Activated CD4-positive, CD25-positive, alpha-beta regulatory T cell treated with anti-CD3 and anti-CD28 coated beads, Interleukin-2, amount 50 U/mL, for 24 hours (primary cell): Measurements from ENCODE around the gene MDFI.
"Not testable (repeated sequence)": the region's sequence is repeated elsewhere in the genome, so short reads cannot be mapped to it uniquely, and the experiment has no call there.

Source experiments
- ATAC-seq, 2 donors: fragments of 150-1000 bp; cut with Tn5 transposase; one replicate each; pipeline ENCODE4 v1.10.0; 2021; ENCODE audit warnings: mild to moderate bottlenecking in 1 of 2, moderate library complexity in 1 of 2

The MDFI gene

DNA sequence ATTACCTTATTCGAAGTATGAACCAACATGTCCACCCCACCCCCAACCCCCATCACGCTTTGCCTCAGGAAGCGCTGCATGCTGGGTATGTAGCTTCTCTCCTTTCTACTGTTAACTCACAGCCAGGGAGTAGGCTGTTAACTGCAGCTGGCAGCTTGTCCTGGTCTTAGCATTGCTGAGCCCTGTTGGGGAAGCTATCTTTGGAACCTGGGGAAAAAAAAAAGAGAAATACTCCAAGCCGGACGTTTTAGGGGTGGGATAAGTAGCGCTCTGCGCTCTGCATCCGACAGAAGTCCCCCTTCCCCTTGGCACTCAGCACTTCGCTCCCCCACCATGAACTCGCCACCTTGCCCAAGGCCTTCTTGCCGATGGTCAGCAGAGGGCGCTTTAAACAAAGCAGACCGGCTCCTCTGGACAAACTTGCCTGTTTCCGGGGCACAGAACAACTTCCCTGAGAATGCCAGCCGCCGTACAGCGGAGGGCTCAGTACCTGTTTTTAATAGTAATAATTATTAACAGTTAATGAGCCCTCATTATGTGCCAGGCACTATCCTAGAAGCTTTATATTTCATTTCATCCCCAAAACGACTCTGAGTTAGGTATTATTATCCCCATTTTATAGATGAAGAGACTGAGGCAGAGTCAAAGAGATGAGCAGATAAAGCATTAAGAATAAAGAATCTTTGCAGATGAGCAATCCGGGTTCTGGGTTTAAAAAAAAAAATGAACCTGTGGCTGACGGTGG is 35.2 kb upstream of the MDFI start:
- peak; percentile 80 to 83 for ATAC-seq

DNA sequence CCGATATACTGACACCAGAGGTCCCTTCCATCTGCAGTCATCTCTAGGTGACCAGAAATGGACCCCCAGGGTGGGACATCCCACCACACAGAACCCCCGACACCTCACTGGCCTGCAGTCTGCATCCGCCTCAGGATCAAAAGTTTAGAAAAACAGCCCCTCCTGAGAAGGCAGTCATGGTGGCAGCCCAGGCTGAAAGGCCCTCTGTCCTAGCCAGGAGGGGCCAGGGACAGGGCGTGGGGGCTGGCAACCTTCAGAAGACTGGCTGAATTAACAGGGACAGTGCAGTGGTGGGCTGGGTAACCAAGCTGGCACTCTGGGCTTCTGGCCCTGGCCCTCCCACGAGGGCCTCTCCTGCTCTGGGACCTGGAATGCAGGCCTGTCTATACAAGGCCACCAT is 34.3 kb upstream of the MDFI start:
- no peak for ATAC-seq

DNA sequence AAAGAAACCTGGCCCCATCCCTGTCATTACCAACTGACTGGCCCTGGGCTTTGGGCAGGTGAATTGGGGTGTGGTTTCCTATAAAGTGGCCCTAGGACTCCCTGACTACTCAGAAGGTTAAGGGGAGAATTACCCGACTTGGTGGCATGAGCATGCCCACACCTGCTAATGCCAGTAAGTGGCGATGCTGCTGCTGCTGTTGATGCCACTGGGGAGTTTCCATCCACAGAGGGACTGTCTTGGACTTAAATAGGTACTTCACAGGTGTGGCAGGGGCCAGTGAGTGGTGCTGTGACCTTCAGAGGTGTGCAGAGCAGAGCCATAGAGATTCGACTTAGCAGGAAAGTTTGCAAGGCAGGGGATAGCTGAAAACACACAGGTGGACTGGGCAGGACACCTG is 32.6 kb upstream of the MDFI start:
- ATAC-seq = no peak

DNA sequence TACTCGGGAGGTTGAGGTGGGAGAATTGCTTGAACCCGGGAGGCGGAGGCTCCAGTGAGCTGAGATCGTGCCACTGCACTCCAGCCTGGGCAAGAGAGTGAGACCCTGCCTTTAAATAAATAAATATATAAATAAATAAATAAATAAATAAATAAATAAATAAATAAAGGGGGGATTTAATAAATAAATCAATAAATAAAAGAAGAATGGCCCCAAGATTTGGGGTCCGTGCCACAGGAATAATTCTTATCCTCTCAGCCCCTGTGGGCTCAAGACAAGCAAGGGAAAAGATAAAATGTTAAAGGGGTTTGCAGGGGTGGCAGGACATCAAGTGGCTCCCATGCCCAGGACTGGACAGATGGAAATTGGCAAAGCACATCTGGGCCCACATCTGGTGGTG is 31.2 kb upstream of the MDFI start:
- no peak for ATAC-seq

DNA sequence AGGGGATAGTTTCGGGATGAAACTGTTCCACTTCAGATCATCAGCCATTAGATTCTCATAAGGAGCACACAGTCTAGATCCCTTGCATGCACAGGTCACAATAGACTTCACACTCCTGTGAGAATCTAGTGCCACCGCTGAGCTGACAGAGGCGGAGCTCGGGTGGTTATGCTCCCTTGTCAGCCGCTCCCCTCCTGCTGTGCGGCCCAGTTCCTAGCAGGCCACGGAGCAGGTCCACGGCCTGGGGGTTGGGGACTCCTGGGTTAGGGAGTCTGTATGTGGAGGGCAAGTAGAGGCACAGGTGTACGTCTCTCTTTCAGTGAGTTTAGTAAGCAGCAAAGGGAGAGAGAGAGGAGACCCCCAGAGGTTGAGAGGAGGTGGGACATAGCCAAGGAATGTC is 30.5 kb upstream of the MDFI start:
- no peak for ATAC-seq

DNA sequence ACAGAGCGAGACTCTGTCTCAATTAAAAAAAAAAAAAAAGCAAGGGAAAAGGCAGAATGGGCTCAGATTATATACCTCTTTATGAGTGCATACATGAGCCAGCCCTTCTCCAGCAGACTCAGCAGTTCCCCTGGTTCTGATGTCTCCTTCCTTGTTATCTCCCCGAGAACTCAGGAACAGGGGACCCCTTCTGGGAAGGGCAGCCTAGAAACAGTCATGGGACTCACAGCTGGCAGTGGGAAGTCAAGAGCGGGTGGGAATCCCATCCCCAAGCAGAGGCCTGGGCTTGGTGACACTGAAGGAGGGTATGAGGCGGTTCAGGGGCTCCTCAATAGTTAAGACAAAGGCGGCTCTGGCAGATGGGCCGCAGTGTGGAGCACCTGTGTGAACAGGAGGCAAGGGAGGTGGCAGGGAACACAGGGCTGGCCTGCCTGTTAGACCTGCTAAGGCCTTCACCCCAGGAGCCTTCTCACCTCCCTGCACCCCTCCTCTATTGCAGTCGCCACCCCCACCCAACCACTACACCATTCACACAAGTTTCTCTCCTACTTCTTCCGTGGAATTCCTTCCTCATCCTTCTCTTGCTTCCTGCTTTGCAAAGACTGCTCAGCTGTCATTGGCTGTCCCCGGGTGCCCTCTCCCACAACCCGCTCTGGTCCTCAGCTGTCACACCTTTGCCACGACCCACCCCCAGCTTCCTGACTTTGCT is 29.7 kb upstream of the MDFI start:
- no peak for ATAC-seq

DNA sequence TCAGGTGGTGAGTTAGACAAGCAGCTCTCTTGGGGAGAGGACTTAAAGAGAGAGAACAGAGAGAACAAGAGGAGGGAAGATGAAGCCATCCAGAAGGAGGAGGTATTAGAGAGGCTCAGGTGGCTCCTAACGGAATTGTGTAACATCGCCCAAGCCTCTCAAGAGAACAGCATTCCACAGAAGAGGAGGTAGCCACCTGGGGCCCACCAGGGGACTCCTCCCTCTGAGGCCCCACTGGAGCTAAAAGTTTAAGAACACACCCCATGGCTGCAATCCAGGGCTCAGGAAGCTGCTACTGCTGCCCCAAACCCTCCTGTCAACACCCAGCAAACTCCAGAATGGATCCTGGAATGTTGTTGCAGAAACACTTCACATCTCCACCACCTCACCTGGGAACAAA is 23.6 kb upstream of the MDFI start:
- no peak for ATAC-seq

DNA sequence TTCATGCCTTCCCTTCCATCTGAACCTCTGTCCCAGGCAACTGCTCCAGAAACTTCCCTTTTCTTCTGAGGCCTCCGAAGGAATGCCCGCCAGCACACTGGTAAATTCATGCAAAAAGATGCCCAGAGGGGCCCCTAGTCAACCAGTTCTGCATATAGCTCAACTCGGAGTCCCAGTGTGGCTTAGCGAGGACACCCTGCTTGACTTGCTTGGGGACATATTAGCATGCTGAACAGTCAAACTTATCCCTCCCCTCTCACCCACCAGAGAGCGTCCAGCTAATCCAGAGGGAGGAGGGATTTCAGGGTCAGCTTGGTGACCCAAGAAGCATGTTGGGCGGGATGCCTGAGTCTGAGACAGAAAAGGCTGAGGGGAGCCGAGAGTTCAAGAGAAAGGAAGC is 23.0 kb upstream of the MDFI start:
- ATAC-seq = no peak

DNA sequence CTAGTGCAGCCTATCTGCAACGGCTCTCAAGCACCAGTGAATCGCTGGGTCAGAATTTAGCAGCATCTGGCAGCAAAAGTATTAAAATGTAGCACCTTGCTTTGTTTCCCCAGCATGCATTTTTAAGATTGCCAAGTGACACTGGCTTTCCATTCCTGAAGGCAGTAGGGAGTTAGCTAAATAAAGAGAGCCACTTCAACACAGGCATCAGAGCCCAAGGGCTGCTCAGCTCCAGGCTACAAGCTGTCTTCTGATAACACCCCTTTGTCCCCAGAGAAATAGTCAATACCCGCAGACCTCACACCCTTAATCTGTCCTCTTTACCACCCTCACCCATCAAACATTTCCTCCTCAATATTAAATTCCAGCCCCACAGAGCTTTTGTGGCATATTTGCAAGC is 19.7 kb upstream of the MDFI start:
- no peak for ATAC-seq

DNA sequence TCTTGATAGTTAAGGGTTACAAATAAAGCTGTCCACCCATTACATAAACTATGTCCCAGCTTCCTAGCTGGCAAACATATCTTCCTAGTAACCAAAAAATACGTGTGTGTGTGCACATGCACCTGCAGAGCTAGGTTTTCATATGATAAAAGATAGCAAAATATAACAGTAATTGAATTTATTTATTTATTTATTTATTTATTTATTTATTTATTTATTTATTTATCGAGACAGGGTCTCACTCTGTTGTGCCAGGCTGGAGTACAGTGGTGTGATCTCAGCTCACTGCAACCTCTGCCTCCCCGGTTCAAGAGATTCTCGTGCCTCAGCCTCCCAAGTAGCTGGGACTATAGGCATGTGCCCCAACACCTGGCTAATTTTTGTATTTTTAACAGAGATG is 19.1 kb upstream of the MDFI start:
- not testable (repeated sequence) for ATAC-seq

DNA sequence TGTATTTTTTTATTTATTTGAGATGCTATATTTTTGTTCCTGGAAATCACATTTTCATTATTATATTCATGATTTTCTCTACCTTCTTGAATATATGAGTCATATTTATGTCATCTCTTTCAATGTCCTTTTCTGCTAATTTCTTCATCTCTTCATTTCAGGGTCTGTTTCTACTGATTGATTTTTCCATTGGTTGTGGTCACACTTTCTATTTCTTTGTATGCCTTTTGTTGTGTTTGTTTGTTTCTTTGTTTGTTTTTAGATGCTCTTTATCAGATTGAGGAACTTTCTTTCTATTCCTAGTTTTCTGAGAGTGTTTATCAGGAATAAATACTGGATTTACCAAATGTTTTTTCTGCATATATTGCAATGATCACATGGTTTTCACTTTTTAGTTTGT is 16.9 kb upstream of the MDFI start:
- ATAC-seq = no peak

DNA sequence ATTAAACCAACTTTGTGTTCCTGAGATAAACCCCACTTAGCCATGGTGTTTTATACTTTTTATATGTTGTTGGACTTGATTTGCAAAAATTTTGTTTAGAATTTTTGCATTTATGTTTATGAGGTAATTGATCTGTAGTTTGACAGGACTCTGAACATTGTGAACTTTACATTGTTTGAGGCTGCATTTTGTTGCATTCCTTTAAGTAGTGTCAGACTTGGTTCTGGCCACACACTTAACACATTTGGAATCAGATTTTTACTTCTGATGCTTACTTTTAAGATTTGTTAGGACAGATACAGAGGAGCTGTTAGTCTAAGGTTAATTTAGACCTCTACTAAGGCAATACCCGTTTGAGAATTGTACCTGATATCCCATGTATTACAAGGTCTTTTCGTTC is 16.5 kb upstream of the MDFI start:
- ATAC-seq = no peak

DNA sequence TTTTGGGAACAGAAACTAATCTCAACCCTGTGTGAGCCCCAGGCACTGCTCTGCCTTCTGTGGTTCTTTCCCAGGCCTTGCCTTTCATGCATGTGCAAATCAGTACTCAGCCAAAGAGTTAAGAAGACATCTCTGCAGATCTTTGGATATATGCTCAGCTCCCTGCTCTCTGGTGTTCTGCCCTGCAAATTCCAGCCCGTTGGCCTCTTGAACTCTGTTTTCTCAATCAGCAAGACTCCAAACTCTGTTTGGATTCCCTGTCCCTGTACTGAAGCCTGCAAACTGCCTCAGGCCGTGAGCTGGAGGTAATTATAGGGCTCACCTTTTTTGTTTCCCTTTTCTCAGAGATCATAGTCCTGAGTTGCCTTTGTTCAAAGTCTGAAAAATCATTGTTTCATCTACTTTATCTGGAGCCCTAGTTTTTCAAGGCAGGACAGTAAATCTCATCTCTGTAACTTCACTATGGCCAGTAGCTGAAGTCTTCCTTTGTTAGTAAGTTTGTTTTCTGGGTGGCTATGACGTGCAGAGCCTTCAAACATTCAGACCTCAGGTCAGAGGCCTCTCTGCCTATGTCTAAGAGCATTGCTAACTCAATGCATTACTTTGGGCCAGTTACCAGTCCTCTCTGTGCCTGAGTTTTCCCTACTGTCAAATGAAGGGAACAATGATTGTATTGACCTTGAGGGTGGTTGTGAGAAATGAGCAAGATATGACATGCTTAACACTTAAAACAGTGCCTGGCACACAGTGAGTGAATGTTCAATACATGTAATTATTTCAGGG is 15.9 kb upstream of the MDFI start:
- no peak for ATAC-seq

DNA sequence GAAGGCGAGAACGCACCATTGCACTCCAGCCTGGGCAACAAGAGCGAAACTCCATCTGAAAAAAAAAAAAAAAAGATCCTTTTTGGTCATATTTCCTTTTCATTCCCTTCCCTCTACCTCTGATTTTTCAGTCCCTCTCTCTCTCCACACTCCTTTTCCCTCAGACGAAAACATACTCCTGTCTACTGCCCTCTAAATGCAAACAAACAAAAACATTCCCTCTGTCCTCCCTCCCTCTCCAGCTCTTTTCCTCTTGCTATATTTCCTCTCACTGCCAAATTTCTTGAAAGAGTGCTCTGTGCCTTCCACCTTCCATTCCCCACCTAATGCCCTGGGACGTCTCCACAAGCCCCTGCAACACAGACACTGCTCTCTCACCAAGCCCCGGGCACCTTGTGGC is 14.9 kb upstream of the MDFI start:
- no peak for ATAC-seq

DNA sequence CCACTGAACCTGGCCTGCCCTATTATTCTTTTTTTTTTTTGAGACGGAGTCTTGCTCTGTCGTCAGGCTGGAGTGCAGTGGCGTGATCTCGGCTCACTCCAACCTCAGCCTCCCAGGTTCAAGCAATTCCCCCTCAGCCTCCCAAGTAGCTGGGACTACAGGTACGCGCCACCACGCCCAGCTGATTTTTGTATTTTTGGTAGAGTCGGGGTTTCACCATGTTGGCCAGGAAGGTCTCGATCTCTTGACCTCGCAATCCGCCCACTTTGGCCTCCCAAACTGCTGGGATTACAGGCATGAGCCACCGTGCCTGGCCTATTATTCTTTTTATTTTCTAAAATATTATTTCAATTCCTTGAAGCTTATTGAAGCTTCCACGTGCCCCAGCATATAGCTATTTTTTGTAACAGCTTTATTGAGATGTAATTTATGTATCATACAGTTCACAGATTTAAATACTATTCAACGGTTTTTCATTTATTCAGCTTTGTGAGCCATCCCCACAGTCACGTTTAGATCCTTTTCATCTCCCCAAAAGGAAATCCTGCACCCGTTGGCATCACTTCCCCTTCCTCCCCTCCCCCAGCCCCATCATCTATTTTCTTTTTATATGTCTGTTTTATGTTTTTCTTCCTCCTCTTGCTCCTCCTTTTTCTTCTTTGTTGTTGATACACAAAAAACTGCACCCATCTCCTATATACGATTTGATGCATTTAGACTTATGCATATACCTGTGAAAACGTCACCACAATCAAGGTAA is 13.5 kb upstream of the MDFI start:
- ATAC-seq = no peak

DNA sequence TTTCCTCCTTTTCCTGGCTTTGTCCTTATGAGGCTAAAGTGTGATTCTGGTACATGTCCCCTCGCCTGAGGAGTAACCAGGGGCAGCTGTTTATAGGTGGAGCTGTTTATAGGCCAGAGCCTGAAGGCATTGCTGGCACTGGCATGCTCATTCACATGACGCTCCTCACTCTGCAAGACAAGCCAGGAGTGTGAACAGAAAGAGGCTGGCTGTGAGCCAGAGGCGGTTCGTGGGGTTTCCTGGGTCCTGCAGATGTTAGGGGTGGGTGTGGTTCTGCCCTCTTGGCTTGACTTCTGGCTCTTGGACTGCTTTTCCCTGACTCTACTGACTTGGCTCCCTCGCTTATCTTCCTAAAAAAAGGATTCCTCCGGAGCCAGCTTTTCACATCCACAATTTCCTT is 12.8 kb upstream of the MDFI start:
- no peak for ATAC-seq

DNA sequence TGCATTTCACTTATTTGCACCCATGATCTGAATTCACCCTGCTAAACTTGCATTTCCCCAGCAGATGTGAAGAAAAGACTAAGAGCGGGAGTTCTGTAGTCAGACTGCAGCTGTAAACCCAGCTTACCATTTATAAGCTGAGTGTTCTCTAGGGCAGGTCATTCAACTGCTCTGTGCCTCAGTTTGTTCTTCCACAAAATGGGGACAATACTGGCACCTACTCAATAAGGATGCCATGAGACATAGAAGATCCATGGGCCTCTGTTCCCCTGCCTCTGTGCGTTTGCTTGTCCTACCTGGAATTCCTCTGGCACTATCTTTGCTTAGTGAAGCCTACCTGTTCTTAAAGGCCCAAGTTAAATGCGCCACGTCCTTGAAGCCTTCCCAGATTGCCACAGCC is 12.2 kb upstream of the MDFI start:
- ATAC-seq = no peak

DNA sequence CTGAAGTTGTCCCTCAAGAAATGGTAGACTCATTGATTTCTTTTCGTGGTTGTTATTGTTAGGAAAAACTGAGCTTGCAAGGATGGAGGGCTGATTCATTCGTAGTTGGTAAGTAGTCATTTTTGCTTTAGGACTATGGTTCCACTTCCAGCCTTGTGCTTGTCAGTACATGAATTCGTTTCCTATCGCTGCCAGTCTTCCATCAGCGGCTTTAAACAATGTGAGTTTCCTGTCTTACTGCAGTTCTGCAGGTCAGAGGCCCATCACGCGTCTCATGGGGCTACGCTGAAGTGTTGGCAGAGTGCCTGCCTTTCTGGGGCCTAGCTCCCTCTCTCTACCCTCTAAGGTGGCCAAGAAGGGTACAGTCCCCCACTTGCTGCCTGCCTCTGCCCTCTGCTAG is 11.4 kb upstream of the MDFI start:
- no peak for ATAC-seq

DNA sequence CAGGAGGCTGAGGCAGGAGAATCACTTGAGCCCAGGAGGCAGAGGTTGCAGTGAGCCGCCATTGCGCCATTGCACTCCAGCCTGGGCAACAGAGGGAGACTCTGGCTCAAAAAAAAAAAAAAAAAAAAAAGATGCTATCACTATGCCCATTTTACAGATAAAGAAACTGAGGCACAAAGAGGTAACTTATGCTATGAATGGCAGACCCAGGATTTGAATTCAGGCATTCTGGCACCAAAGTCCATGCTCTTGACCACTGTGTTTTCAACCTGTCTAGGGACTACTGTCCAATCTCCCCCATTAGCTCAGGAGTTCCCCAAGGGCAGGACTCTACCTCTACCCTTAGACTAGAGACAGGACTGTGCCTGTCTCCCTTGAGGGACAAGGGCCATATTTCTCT is 9.1 kb upstream of the MDFI start:
- no peak for ATAC-seq

DNA sequence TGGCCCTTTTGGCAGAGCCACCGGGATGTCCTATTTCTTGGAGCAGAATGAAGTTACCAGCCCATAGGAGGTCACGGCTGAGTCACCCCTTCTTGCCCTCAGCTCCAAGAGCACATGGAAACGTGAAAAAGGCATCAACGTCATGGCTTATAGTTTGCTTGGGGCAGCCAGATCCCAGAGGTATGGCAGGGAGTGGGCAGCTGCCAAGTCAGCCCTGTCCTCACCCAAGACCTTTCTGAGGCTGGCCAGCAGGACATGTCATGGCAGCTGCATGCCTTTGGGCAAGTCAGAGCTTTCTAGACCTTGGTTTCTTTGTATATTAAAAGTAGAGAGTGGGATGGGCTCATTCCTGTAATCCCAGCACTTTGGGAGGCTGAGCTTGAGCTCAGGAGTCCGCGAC is 8.2 kb upstream of the MDFI start:
- ATAC-seq = no peak

DNA sequence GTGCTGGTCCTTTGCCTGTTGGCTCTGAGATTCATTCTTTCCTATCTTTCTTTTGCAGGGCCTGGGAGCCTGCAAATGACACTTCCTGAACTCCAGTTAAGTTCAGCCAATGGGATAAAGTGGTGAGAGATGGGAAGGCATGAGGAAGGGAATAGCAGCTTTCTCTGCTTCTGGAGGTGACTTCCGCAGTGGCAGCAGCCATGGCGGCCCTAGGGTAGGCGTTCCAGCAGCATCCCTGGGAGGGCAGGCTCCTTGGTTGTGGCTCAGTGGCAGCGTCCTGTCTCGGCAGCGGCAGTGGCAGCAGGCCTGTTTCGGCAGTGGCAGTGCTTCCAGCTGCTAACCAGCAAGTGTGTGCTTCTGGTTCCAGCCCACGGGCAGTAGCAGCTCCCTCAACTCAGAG is 7.3 kb upstream of the MDFI start:
- ATAC-seq = no peak

DNA sequence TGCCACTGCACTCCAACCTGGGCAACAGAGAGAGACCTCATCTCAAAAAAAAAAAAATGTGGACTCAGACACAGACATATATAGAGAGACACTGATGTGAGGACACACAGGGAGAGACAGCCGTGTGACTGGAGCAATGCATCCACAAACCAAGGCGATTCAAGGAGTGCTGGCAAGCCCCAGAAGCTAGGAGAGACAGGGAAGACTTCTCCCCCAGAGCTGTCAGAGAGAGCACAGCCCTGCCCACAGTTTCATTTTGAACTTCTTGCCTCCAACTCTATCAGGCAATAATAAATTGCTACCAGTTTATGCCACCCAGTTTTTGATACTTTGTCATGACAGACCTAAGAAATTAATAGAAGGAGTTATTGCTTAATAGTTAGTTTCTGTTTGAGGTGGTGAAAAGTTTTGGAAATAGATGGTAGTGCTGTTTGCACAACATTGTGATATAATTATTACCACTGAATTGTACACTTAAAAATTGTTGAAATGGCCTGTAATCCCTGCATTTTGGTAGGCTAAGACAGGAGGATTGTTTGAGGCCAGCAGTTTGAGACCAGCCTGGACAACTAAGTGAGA is 5.1 kb upstream of the MDFI start:
- ATAC-seq = no peak

DNA sequence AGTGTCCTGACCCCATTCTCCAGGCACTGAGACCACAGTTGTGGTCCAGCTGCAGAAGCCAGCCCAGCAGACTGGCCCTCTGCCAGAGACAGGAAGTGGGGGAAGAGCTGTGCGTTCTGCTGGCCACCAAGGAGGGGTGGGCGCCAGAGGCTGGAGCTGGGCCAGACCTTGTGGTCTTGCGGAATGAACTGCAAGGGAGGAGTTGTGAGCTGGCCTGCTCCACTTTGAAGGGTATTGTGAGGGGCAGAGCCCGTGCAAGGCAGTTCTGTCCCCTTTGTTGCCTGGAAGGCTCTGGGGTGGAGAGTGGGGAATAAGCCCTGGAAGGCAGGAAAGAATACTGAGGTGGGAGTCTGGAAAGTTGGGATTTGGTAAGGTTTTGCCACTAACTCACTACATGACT is 3.6 kb upstream of the MDFI start:
- ATAC-seq = no peak
